Measurements from ENCODE around the gene TMEM80. TPM values are rescaled to one million over a fixed set of nuclear protein-coding genes. Genes with fewer than 3 reads are reported as not detected.
"Not testable (repeated sequence)": the region's sequence is repeated elsewhere in the genome, so short reads cannot be mapped to it uniquely, and the experiment has no call there.

TMEM80 gene
- total and polyA plus RNA-seq, 2 donors (not counting 3 experiments of a cell fraction or from before 2014, with no cell fraction given): 21.2 to 26.6 TPM

GRCh38 chr11:733072-733471 is 37.5 kb downstream of the TMEM80 start:
- Histone ChIP-seq H2AFZ (ENCODE audit: low read depth, low read length) (no peak overlapping the region), H3K4me3 (replicated peaks in 1 of 3; ENCODE audit: insufficient read depth in 1 of 3, low read depth in 1 of 3, low read length in 3 of 3) (no peak overlapping the region), H3K27me3 (ENCODE audit: control insufficient read depth in 2 of 2, insufficient read depth in 2 of 2, low read length in 2 of 2) (no peaks in the 10 kb centered on the region), H3K9me3 (replicated peaks; ENCODE audit: control insufficient read depth, insufficient read depth, low read length) (no peaks in the 10 kb centered on the region), H3K79me2 (ENCODE audit: control insufficient read depth, insufficient read depth, low read length) (no peaks in the 10 kb centered on the region), H3K4me2 (ENCODE audit: insufficient read depth, low read length) (no peak overlapping the region), H3K9ac (replicated peaks; ENCODE audit: extremely low read depth, insufficient read depth, low read length) (no peak overlapping the region), H3K36me3 (ENCODE audit: control insufficient read depth in 2 of 2, extremely low read depth in 1 of 2, insufficient read depth in 2 of 2, low read length in 2 of 2) (no peaks in the 10 kb centered on the region), H3K27ac (ENCODE audit: insufficient read depth, low read depth, low read length) (no peak overlapping the region), H4K20me1 (replicated peaks; ENCODE audit: control insufficient read depth, extremely low read depth, insufficient read depth, low read length) (no peaks in the 10 kb centered on the region), H3K4me1 (ENCODE audit: control insufficient read depth, extremely low read depth, insufficient read depth, low read length) (no peaks in the 10 kb centered on the region), H3K9me1 (replicated peaks; ENCODE audit: control insufficient read depth, extremely low read depth, insufficient read depth, low read length) (no peaks in the 10 kb centered on the region)
- DNase-seq (ENCODE audit: low read depth, low spot score): no peak
- ChIA-PET CTCF (no interaction called here), POLR2A (no interaction called here)
- intact Hi-C loops (cut with micrococcal nuclease): no loop called here
- dilution Hi-C loops (cut with MboI; ENCODE audit: extremely low pct_ligation_motif_present, low sequenced_read_pairs): no loop called here
- TF ChIP-seq POLR2AphosphoS5 (IDR thresholded peaks at IDR 0.05; ENCODE audit: insufficient read depth, low read depth, low read length): no peak
- no peak for TF ChIP-seq MYC (IDR thresholded peaks at IDR 0.05; ENCODE audit: low read depth, low read length)
- TF ChIP-seq MAX (IDR thresholded peaks at IDR 0.05; ENCODE audit: insufficient read depth, insufficient read length): no peak
- no peak for TF ChIP-seq JUN (IDR thresholded peaks at IDR 0.05; ENCODE audit: borderline replicate concordance, insufficient read depth, insufficient read length, low read depth)
- TF ChIP-seq, protein P1, sequence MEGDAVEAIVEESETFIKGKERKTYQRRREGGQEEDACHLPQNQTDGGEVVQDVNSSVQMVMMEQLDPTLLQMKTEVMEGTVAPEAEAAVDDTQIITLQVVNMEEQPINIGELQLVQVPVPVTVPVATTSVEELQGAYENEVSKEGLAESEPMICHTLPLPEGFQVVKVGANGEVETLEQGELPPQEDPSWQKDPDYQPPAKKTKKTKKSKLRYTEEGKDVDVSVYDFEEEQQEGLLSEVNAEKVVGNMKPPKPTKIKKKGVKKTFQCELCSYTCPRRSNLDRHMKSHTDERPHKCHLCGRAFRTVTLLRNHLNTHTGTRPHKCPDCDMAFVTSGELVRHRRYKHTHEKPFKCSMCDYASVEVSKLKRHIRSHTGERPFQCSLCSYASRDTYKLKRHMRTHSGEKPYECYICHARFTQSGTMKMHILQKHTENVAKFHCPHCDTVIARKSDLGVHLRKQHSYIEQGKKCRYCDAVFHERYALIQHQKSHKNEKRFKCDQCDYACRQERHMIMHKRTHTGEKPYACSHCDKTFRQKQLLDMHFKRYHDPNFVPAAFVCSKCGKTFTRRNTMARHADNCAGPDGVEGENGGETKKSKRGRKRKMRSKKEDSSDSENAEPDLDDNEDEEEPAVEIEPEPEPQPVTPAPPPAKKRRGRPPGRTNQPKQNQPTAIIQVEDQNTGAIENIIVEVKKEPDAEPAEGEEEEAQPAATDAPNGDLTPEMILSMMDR (IDR thresholded peaks at IDR 0.05; ENCODE audit: extremely low read depth in 1 of 2, insufficient read depth in 1 of 2, low read depth in 1 of 2, low read length in 2 of 2): no peak
- TF ChIP-seq POLR2A (IDR thresholded peaks at IDR 0.05; ENCODE audit: low read depth, low read length): no peak
- TF ChIP-seq GATA2 (IDR thresholded peaks at IDR 0.05; ENCODE audit: insufficient read depth, insufficient read length, low read depth, low read length): no peak
- TF ChIP-seq FOS (IDR thresholded peaks at IDR 0.05; ENCODE audit: borderline replicate concordance, insufficient read depth, low read length): no peak
- TF ChIP-seq EZH2 (IDR thresholded peaks at IDR 0.05; ENCODE audit: borderline replicate concordance, low read depth, low read length, severe bottlenecking): no peak
- no TSS peak for BruUV-seq (replicated peaks)
- no peak for FAIRE-seq

DNA sequence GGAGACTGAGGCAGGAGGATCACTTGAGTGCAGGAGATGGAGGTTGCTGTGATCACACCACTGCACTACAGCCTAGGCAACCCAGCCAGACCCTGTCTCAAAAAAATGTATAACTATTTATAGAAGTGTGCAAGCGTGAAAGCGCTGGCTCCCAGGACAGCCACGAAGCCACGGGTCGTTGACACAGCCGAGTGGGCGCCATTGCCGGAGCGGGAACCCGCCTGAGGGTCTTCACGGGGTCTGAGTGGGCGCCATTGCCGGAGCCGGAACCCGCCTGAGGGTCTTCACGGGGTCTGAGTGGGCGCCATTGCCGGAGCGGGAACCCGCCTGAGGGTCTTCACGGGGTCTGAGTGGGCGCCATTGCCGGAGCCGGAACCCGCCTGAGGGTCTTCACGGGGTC is 38.9 kb downstream of the TMEM80 start:
- dilution Hi-C loops (cut with MboI; ENCODE audit: extremely low pct_ligation_motif_present, low sequenced_read_pairs); intact Hi-C loops (cut with micrococcal nuclease); H2AFZ ChIP-seq (ENCODE audit: low read depth, low read length); H3K79me2 ChIP-seq (ENCODE audit: control insufficient read depth, insufficient read depth, low read length); BruUV-seq (replicated peaks); H3K27ac ChIP-seq (ENCODE audit: insufficient read depth, low read depth, low read length); H3K9me1 ChIP-seq (replicated peaks; ENCODE audit: control insufficient read depth, extremely low read depth, insufficient read depth, low read length); H3K9ac ChIP-seq (replicated peaks; ENCODE audit: extremely low read depth, insufficient read depth, low read length); H4K20me1 ChIP-seq (replicated peaks; ENCODE audit: control insufficient read depth, extremely low read depth, insufficient read depth, low read length); H3K4me1 ChIP-seq (ENCODE audit: control insufficient read depth, extremely low read depth, insufficient read depth, low read length); H3K9me3 ChIP-seq (replicated peaks; ENCODE audit: control insufficient read depth, insufficient read depth, low read length); POLR2A ChIA-PET; H3K4me3 ChIP-seq (replicated peaks in 1 of 3; ENCODE audit: insufficient read depth in 1 of 3, low read depth in 1 of 3, low read length in 3 of 3); H3K27me3 ChIP-seq (ENCODE audit: control insufficient read depth in 2 of 2, insufficient read depth in 2 of 2, low read length in 2 of 2); CTCF ChIA-PET; H3K36me3 ChIP-seq (ENCODE audit: control insufficient read depth in 2 of 2, extremely low read depth in 1 of 2, insufficient read depth in 2 of 2, low read length in 2 of 2); H3K4me2 ChIP-seq (ENCODE audit: insufficient read depth, low read length); FAIRE-seq; DNase-seq (ENCODE audit: low read depth, low spot score): not testable (repeated sequence)

All from endothelial cell of umbilical vein (primary cell).